GM18858 (cell line): Measurements from ENCODE around the gene SH2B2.
"Not testable (repeated sequence)": the region's sequence is repeated elsewhere in the genome, so short reads cannot be mapped to it uniquely, and the experiment has no call there.

Experiments
- ATAC-seq: cut with Tn5 transposase; IDR thresholded peaks from one replicate; pipeline ENCODE4 v1.9.1; 2021; ENCODE audit not compliant: unreplicated experiment

The SH2B2 gene

GRCh38 chr7:102284891-102285539, 1.7 kb upstream of the SH2B2 start:
- ATAC-seq: no peak

- no peak for ATAC-seq
These were observed 980 bp upstream of the SH2B2 start for GRCh38 chr7:102285540-102286236.

- ATAC-seq: no peak
These were observed 678 bp downstream of the SH2B2 start for GRCh38 chr7:102287111-102287980.

GRCh38 chr7:102287981-102288278, 1.3 kb downstream of the SH2B2 start:
- no peak for ATAC-seq

GRCh38 chr7:102288285-102288930, 1.7 kb downstream of the SH2B2 start:
- ATAC-seq: no peak

GRCh38 chr7:102289057-102289456, 2.4 kb downstream of the SH2B2 start:
- no peak for ATAC-seq

- peak; percentile 44 for ATAC-seq
These were observed 4.6 kb downstream of the SH2B2 start for GRCh38 chr7:102291056-102291915.

- ATAC-seq: no peak
These were observed 5.2 kb downstream of the SH2B2 start for GRCh38 chr7:102291916-102292267.

- no peak for ATAC-seq
These were observed 6.4 kb downstream of the SH2B2 start for GRCh38 chr7:102292813-102293798.

GRCh38 chr7:102294589-102294988, 7.9 kb downstream of the SH2B2 start:
- ATAC-seq: no peak

GRCh38 chr7:102295346-102296178, 8.9 kb downstream of the SH2B2 start:
- ATAC-seq: no peak

GRCh38 chr7:102296179-102296438, 9.4 kb downstream of the SH2B2 start:
- ATAC-seq: no peak

- no peak for ATAC-seq
These were observed 9.8 kb downstream of the SH2B2 start for GRCh38 chr7:102296514-102296913.

- no peak for ATAC-seq
These were observed 11.0 kb downstream of the SH2B2 start for GRCh38 chr7:102297487-102298218.

- no peak for ATAC-seq
These were observed 14.1 kb downstream of the SH2B2 start for GRCh38 chr7:102300643-102301221.

- ATAC-seq: not testable (repeated sequence)
These were observed 14.7 kb downstream of the SH2B2 start for GRCh38 chr7:102301367-102301766.

- no peak for ATAC-seq
These were observed 15.4 kb downstream of the SH2B2 start for GRCh38 chr7:102302025-102302424.
